Activated naive CD4-positive, alpha-beta T cell treated with anti-CD3 and anti-CD28 coated beads, Interleukin-2, amount 50 U/mL, for 72 hours (primary cell): ENCODE measurements around the gene CATSPERD. TPM values are rescaled to one million over a fixed set of nuclear protein-coding genes. Genes with fewer than 3 reads are reported as not detected.
A peak's percentile ranks its signal among the peaks of the same experiment; 100 is the strongest.

Experiments
- ATAC-seq, 2 donors: fragments of 150-1000 bp; cut with Tn5 transposase; 2 replicates each; pipeline ENCODE4 v1.10.0; 2021; ENCODE audit warnings: mild to moderate bottlenecking in 2 of 2, moderate library complexity in 2 of 2
- DNase-seq, 2 donors: peaks; one replicate each; pipeline ENCODE4 v3.0.0; 2021 to 2022; ENCODE audit warnings: low spot score in 2 of 2
- H3K27ac Mint-ChIP-seq, 2 donors: one replicate each; pipeline ENCODE4 v1.8.0; 2022; ENCODE audit warnings: mild to moderate bottlenecking in 2 of 2, mixed read lengths in 2 of 2
- H3K36me3 Mint-ChIP-seq, 2 donors: one replicate each; pipeline ENCODE4 v1.8.0; 2022; ENCODE audit warnings: mixed read lengths in 2 of 2
- H3K9me3 Mint-ChIP-seq, 2 donors: one replicate each; pipeline ENCODE4 v1.8.0; 2022; ENCODE audit warnings: mixed read lengths in 2 of 2
- total RNA-seq, 2 donors: library from RNA; stranded (reverse); gene quantifications; one replicate each; pipeline ENCODE4 v1.2.3, GENCODE V29; 2022

Gene CATSPERD
- total RNA-seq, 2 donors from 2014 or later = not detected

DNA sequence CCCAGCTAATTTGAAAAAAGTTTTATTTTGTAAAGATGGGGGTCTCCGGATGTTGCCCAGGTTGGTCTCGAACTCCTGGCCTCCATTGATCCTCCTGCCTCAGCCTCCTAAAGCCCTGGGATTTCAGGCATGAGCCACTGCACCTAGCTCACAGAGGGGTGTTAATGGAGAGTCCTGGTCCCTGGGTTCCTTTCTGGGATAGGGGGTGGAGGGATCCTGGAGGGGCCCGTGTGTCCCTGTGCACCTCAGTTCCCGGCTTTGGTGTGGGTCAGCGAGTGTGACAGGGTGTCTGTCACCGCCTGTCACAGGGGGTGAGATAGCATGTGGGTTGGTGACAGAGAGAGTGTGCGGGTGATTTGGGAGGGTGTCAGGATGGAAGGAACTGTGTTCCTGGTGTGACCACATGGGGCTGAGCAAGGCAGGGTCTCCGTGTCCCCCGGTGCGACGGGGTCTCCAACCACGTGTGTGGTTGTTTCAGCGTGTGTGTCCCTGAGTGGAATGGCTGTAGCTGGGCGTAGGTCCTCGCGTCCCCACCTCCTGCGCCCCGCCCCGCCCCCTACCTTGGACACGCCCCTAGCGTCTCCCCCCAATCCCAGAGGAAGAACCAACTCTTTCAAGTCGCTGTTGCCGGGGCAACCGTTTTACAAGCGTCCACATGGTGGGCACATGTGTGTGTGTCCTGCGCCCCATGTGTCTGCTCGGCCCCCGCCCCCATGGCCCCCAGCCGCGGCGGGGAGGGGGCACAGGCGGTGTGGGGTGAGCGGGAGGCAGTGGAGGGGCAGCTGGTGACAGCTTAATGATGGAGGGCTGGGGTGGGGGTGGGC, 81.6 kb downstream of the CATSPERD start:
- Mint-ChIP-seq H3K9me3 (no peaks in the 10 kb centered on the region), H3K27ac (no peak overlapping the region), H3K36me3 (no peaks in the 10 kb centered on the region)
- DNase-seq (no peak), ATAC-seq (no peak)

DNA sequence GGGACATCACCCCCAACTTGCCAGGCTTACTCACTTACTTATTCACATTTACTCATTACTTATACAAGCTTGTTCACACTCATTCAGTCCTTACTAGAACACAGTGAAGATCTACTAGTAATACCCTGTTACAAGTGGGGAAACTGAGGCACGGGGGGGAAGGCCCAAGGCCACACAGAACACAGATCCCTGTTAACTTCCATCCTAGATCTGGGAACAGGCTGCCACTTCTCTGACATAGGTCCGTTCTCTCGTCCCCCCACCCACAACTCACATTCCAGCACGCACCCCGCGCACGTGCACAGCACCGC, 83.0 kb downstream of the CATSPERD start:
- H3K27ac Mint-ChIP-seq = no peak overlapping the region
- no peaks in the 10 kb centered on the region for H3K9me3 Mint-ChIP-seq
- H3K36me3 Mint-ChIP-seq = no peaks in the 10 kb centered on the region
- ATAC-seq = peak in 1 of 2 donors; percentile 10
- DNase-seq = no peak

DNA sequence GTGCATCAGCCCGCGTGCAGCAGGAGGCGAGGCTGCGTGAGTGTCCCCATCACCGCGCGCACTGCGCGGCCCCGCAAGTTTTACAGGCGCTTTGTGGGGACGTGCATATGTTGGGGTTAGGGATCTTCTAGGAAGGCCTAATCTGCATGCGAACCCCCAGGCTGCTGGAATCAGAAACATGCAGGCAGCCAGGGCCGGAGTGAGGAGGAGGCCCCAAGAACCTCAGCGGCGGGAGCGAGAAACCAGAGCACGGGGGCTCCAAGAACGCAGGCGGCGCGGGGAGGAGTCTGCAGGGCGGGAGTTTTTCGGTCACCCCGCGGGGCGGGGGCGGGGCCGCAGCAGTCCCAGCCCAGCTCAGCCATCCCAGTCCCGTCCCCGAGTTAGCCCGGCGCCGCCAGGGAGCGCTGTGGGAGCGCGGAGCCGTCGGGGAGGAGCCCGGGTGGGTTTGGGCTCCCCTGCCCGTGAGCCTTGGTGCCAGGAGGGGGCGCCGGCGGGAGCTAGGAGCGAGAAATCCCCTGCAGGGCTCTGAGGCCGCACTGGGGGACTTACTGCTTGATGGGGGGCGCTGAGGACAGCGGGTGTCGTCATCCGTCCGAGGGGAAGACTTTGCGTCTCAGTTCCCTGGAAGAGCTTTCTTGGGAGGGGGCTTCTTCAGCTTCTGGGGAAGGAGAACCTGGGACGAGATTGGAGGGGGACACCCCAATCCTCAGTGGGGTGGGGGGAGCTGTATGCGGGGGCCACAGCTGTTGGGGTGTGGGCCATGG, 83.5 kb downstream of the CATSPERD start:
- Mint-ChIP-seq H3K36me3 (no peaks in the 10 kb centered on the region), H3K27ac (peak overlapping the region; percentile 40 to 74), H3K9me3 (no peaks in the 10 kb centered on the region)
- ATAC-seq (peak; percentile 93 to 94), DNase-seq (peak; percentile 94 to 100)

DNA sequence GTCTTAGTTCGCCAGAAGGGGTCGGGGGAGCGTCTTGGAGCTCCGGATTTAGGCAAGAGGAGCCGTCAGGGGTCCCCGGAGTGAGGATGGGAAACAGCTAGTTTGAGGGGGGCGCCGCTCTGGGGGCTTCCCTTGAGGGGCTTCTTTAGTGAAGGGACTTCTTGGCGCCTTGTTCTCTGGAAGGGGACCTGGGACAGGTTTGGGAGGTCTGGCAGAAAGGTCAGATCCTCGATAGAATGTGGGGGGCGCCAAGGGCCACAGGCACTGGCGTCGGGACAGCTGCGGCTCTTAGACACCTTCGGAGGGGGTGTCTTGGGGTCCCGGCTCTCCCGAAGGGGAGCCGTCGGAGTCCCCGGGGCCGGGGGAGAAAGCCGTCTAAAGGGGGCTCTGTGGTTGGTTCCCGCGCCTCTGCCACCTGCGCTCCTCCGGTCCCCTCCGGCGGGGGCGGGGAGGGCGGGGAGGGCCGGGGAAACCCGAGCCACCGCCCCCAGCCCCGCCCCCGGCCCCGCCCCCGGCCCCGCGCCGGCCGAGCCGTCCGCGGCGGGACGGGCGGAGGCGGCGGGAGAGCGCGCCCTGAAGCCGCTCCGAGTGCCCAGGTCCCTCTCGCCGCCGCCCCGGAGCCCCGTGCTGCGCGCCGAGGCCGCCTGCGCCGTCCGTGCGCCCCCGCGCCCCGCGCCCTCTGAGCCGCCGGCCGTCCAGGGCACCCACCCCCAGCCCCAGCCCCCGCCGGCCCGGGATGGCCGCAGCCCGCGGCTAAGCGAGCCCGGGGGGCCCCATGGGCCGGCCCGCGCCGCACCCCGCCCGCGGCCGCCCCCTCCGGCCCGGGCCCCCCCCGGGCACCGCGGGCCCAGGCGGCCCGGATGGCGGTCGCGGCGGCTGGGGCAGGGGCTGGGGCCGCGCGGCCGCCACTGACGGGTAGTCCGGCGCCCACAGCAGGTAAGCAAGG, 84.4 kb downstream of the CATSPERD start, which contains the start of gene NRTN:
Gene NRTN, plus strand, starts transcription at position 552 of the 946 bp plus-strand sequence. CDS start 19,099 bp downstream, outside the sequence.
- ATAC-seq = peak; percentile 24 to 43
- peak within 1 kb of the TSS; percentile 40 to 74 for H3K27ac Mint-ChIP-seq

DNA sequence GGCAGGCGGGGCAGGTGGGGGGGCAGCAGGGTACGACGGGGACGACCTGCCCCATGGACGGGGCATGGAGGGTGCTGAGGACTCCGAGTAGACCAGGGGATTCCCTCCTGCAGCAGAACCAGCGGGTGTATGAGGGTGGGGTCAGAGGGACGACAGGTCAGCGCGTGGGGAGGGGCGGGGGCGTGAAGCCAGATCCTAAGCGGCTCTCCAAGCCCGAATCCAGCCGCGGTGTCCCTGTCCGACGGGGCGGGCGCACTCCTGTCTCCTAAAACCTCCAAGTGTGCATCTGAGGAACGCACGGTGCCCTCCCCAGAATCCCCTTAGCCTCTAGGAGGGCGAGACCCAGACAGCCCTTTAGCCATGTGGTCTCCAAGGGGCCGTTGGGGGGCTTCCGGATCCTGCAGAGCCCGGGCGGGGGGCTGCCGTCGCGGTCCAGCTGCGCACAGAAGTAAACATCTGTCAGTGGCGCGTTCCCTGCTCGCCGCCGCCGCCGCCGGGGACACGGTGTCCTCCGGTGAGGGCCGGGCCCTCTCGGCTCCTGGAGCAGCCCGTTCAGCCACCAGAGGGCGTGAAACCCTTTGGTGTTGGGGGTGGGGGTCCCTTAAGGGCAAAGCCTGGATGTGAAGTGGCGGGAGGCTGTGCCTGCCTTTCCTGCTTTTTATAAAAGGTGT, 85.2 kb downstream of the CATSPERD start:
- Mint-ChIP-seq H3K27ac (no peak overlapping the region), H3K9me3 (no peaks in the 10 kb centered on the region), H3K36me3 (no peaks in the 10 kb centered on the region)
- peak in 1 of 2 donors; percentile 30 for ATAC-seq
- peak in 1 of 2 donors; percentile 80 for DNase-seq

More for the DNA sequence above, 84.4 kb downstream of the CATSPERD start, which contains the start of gene NRTN:
- DNase-seq = peak in 1 of 2 donors; percentile 47
- Mint-ChIP-seq H3K9me3 (no peaks in the 10 kb centered on the region), H3K36me3 (no peaks in the 10 kb centered on the region)

DNA sequence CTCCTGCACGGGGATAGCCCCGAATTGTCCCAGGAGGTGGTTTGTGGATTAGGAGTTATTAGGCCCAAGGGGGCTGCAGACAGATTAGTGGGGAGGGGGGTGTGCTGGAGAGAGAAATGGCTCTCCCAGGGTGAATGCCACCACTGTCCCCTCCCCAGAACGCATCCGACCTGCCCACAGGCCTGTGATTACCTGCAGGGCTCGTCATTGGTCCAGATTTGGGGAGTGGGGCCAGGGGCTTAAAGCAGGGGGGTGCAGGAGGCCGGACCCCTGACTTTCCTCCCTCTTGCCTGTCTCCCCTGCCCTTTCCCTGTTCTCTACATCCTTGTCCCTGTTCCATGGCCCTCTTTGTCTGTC, 85.7 kb downstream of the CATSPERD start:
- Mint-ChIP-seq H3K9me3 (no peaks in the 10 kb centered on the region), H3K36me3 (no peaks in the 10 kb centered on the region), H3K27ac (no peak overlapping the region)
- DNase-seq (no peak), ATAC-seq (no peak)

DNA sequence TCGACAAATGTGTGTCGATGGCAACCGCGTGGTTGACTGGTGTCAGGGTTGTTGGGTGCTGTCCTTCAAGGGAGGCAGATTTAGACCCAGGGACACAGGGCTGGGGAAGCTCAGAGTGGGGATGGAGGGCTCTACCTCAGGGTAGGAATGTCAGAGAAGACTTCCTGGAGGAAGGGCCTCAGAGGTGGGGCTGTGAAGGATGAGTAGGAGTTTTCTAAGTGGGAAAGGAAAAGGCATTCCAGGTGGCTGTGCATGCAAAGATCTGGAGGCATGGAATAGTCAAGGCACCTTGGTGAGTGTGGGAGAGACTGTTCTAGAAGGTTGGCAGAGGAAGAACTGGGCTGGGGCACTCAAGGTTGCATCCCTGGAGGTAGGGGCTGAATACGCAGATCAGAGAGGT, 86.5 kb downstream of the CATSPERD start:
- Mint-ChIP-seq H3K9me3 (no peaks in the 10 kb centered on the region), H3K27ac (no peak overlapping the region), H3K36me3 (no peaks in the 10 kb centered on the region)
- DNase-seq = no peak
- no peak for ATAC-seq

DNA sequence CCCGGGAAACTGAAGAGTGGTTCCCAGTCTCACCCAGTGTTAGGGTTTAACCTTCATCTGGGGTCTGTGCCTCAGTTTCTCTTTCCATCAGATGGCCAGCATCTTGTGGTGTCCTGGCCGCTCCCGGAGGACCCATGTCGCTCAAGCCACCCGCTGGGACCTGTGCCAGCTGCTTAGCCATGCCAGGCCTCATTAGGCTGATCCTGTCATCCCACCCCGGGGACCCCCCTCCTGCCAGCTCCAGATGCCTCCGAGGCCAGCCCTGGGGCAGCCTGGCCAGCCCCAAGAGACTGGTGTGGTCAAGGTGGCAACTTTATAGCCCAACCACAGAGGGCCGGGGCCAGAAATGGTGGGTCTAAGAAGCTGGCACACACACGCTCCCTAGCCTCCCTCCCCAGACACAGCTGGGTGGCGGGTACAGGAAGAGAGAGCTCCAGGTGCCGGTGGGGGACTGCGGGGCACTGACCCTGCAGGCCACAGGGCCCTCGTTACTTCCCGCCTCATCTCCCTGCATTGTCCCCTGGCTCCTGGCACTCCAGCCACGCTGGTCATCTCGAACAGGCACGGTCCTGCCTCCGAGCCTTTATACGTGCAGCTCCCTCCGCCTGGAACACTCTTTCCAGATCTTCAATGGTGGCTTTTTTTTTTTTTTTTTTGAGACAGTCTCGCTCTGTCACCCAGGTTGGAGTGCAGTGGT, 87.8 kb downstream of the CATSPERD start:
- no peak for ATAC-seq
- DNase-seq = no peak
- Mint-ChIP-seq H3K36me3 (no peaks in the 10 kb centered on the region), H3K27ac (peak overlapping the region in 1 of 2 donors; percentile 44), H3K9me3 (no peaks in the 10 kb centered on the region)

DNA sequence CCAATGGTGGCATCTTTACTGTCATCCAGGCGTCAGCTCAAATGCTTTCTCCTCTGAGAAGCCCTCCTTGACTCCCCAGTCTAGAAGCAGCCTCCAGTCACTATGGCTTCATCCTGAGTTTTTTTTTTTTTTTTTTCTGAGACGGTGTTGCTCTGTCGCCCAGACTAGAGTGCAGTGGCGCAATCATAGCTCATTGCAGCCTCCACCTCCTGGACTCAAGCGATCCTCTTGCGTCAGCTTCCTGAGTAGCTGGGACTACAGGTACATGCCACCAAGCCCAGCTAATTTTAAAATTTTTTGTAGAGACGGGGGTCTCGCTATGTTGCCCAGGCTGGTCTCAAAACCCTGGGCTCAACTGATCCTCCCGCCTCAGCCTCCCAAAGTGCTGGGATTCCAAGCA, 88.6 kb downstream of the CATSPERD start:
- Mint-ChIP-seq H3K27ac (peak overlapping the region in 1 of 2 donors; percentile 44), H3K9me3 (no peaks in the 10 kb centered on the region), H3K36me3 (no peaks in the 10 kb centered on the region)
- no peak for ATAC-seq
- DNase-seq = no peak

DNA sequence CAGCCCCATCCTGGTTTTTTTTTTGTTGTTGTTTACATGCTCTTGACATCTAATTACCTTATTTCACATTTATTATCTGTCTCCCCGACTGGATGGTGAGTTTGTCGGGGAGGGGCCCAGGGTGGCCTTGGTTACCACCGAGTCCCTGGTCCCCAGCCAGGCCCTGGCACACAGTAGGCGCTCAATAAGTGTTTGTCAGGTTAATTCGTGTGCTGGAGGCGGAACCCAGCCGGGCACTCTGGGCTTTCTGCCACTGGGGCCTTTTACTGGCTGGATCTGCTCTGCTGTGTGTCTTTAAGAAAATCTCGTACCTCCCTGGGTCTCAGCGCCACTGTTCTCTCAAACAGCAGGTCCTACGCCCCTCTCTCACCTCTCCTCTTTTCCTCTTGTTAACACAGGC, 89.0 kb downstream of the CATSPERD start:
- Mint-ChIP-seq H3K9me3 (no peaks in the 10 kb centered on the region), H3K36me3 (no peaks in the 10 kb centered on the region), H3K27ac (no peak overlapping the region)
- DNase-seq (no peak), ATAC-seq (no peak)

DNA sequence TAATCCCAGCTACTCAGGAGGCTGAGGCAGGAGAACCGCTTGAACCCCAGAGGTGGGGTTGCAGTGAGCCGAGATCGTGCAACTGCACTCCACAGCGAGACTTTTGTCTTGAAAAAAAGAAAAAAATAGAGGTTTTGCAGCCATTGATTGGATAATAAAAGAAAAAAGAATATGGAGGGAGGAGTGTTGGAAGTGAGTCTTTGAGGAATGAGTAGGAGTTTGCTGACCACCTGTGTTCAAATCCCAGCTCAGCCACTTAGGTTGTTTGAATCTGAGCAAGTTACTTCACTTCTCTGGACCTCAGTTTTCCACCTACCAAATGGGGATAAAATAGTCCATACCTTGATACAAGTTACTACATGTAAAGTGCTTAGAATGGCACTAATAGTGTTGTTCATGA, 90.7 kb downstream of the CATSPERD start:
- H3K9me3 Mint-ChIP-seq = no peaks in the 10 kb centered on the region
- DNase-seq = no peak
- no peak for ATAC-seq
- H3K36me3 Mint-ChIP-seq = no peaks in the 10 kb centered on the region
- H3K27ac Mint-ChIP-seq = no peak overlapping the region

DNA sequence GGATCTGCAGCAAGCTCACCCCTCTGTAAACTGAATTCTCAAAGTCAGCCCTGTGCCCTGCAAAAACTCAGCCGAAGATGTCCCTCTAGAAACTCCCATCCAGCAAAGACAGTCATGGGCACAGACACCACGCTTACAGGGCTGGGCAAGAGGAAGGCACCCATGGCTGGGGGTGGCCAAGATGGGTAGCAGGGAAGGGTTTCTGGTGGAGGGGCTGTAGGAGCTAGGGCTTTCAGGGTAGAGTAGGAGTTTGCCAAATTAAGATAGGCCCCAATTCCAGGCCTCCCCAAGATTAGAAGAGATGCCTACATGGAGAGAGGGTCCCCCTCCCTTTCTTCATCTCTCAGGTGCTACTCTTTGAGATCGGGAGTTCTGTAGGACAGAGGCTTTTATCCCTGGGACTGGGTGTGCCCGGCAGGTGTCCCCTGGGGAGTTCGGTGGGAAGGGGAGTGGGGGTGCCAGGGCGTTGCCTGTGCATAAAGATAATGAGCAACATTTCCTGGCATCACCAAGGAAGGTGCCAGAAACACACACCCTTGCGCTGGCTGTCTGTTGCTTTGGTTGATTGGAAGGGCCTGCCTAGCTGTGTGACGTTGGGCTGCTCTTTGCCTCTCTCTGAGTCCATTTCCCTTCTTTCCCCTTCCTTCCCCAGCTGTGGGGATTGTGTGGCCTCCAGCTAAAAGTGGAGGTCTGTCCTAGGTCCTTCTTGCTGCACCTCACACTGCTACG, 93.8 kb downstream of the CATSPERD start:
- H3K9me3 Mint-ChIP-seq = no peaks in the 10 kb centered on the region
- no peak for ATAC-seq
- no peak overlapping the region for H3K27ac Mint-ChIP-seq
- no peaks in the 10 kb centered on the region for H3K36me3 Mint-ChIP-seq
- no peak for DNase-seq

DNA sequence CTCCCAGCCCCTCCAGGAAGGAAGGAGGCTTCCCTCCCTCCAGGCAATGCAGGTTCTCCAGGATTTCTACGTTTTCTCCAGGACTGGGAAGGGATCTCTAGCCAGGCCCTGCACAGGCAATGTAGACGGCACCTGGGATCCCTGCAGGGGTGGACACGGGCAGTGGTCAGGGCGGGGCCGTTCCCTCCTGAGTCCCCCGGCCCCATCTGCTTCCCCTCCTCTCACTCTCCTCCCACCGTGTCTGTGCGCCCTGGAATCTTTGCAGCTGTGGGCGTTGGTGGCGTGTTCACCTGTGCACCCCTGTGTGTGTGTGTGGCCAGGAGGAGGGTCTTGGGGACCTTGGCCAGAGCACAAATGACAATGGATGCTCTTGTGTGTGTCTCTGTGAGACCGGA, 94.4 kb downstream of the CATSPERD start:
- ATAC-seq = no peak
- no peaks in the 10 kb centered on the region for H3K36me3 Mint-ChIP-seq
- no peak overlapping the region for H3K27ac Mint-ChIP-seq

DNA sequence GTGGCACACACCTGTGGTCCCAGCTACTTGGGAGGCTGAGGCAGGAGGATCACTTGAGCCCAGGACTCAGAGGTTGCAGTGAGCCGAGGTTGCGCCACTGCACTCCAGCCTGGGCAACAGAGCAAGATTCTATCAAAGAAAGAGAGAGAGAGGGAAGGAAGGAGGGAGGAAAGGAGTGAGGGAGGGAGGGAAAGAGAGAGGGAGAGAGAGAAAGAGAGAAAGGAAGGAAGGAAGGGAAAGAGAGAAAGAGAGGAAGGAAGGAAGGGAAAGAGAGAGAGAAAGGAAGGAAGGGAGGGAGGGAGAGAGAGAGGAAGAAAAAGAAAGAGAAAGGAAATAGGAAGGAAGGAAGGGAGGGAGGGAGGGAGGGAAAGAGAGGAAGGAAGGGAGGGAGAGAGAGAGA, 96.8 kb downstream of the CATSPERD start:
- Mint-ChIP-seq H3K36me3 (no peaks in the 10 kb centered on the region), H3K9me3 (no peaks in the 10 kb centered on the region)
- no peak for DNase-seq

More for the DNA sequence above, 94.4 kb downstream of the CATSPERD start:
- H3K9me3 Mint-ChIP-seq = no peaks in the 10 kb centered on the region
- DNase-seq = no peak

DNA sequence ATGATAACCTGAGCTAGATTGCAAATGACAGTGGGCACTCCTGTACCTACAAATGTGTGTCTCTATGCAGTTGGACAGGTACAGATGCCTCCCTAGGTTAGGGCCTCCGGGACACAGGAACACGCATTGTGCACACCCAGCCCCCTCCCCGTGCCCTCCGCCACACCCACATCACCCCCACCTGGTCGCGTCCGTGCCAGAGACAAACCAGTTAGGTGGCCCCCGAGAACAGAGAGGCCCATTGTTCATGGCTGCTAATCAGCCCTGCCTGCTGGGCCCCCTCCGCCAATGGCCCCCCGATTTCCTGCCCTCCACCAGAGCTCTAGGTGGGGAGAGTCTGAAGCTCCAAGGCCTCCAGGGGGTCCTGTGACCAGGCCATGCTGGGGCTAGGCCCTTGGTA, 98.2 kb downstream of the CATSPERD start:
- Mint-ChIP-seq H3K9me3 (no peaks in the 10 kb centered on the region), H3K36me3 (no peaks in the 10 kb centered on the region), H3K27ac (no peak overlapping the region)
- DNase-seq (no peak), ATAC-seq (no peak)

More for the DNA sequence above, 96.8 kb downstream of the CATSPERD start:
- ATAC-seq = no peak
- H3K27ac Mint-ChIP-seq = no peak overlapping the region
